HUES6 (cell line): ENCODE data around the gene GLIPR1L1.

Source experiments
- H3K27ac ChIP-seq: 2 replicates; pipeline ENCODE4 v1.7.0; 2013; ENCODE audit warnings: low read depth, mild to moderate bottlenecking, low read length, inconsistent platforms
- H3K27me3 ChIP-seq: 2 replicates; pipeline ENCODE4 v1.6.1; 2013; ENCODE audit warnings: low read length; ENCODE audit not compliant: control insufficient read depth, insufficient read depth
- H3K36me3 ChIP-seq: 2 replicates; pipeline ENCODE4 v1.6.1; 2013; ENCODE audit warnings: low read length; ENCODE audit not compliant: control insufficient read depth, insufficient read depth
- H3K4me1 ChIP-seq: 2 replicates; pipeline ENCODE4 v1.6.1; 2013; ENCODE audit warnings: low read length; ENCODE audit not compliant: control insufficient read depth, insufficient read depth
- H3K4me3 ChIP-seq: 2 replicates; pipeline ENCODE4 v1.5.1; 2013; ENCODE audit warnings: low read depth, low read length
- H3K9ac ChIP-seq: one replicate; pipeline ENCODE4 v1.6.1; 2013; ENCODE audit warnings: mild to moderate bottlenecking, low read length
- H3K9me3 ChIP-seq: 2 replicates; pipeline ENCODE4 v1.6.1; 2013; ENCODE audit warnings: low read depth, low read length; ENCODE audit not compliant: control insufficient read depth, insufficient read depth

GLIPR1L1 gene, protein sequence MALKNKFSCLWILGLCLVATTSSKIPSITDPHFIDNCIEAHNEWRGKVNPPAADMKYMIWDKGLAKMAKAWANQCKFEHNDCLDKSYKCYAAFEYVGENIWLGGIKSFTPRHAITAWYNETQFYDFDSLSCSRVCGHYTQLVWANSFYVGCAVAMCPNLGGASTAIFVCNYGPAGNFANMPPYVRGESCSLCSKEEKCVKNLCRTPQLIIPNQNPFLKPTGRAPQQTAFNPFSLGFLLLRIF

DNA sequence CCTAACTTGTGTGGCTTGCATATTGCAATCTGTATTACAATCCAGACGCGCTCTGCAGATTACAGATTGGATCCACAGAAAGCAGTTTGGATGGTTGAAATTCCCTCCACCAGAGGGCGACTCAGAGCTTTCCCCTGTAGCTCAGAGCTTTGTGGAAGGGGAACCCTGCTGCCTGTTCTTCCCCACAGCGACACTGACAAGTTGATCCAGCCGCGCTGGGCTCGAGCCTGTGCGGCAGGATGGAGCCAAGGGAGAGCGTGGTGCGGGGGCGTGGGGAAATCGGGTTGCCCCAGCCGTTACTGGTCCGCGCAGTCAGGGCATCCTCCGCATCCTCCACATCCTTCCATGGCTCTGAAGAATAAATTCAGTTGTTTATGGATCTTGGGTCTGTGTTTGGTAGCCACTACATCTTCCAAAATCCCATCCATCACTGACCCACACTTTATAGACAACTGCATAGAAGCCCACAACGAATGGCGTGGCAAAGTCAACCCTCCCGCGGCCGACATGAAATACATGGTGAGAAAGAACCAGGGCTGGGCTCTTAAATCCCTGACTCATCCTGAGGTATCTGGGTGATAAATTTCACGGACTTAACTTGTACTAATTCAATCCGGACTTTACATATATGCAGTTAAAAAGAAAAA lies at the start of gene GLIPR1L1:
GLIPR1L1 (plus strand) TSS at position 287 of the 647 bp plus-strand sequence; CDS start at position 346, 59 bp downstream.
- H3K4me3 ChIP-seq: peak within 1 kb of the TSS; percentile 68
- no peaks in the 10 kb centered on the region for H3K9me3 ChIP-seq
- H3K27ac ChIP-seq: no peak within 1 kb of the TSS

DNA sequence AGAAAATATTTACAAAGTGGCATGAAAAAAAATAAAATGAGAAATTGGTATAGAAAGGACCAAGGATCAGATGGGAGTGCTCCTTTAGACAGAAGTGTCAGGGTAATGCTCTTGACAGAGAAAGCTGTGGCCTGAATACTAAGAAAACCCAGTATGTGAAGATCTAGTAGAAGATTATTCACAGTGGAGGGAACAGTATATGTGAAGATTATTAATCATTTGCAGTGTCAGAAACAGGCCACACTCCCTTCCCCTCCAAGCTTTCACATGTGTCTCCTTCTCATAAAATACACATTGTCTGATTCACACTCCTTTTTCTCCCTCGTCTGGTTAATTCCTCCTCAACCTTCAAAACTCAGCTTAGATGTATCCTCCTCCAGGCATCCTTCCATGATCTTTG lies 45.6 kb upstream of the GLIPR1L1 start:
- Histone ChIP-seq H3K4me1 (no peaks in the 10 kb centered on the region; the same call in 1 of the 2 replicates), H3K4me3 (no peak overlapping the region), H3K9me3 (no peaks in the 10 kb centered on the region), H3K36me3 (no peaks in the 10 kb centered on the region), H3K27ac (no peak overlapping the region), H3K9ac (no peak overlapping the region), H3K27me3 (no peaks in the 10 kb centered on the region)

More for the DNA sequence above, at the start of gene GLIPR1L1:
- no peaks in the 10 kb centered on the region for H3K27me3 ChIP-seq
- H3K9ac ChIP-seq: peak within 1 kb of the TSS; percentile 3
- peaks cover 9% of the 10 kb centered on the region; the same call in 1 of the 2 replicates for H3K4me1 ChIP-seq
- no peaks in the 10 kb centered on the region for H3K36me3 ChIP-seq

DNA sequence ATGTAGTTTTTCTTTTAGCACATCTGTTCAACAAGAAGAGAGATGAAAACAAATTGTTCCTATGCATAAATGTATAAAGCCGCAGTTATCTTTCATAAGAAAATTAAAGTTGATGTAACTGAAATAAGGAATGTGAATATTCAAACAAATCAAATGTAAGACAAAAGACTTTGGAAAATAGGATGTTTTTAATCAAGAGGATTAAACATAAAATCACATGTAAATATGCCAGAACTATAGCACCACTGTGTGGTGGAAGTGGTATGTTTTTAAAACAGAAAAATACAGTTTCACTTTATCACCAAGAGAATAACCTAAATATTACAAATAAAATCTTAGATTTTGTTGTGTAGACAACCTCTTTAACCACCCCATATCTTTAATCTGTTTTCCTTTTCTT lies 44.7 kb upstream of the GLIPR1L1 start:
- Histone ChIP-seq H3K9me3 (no peaks in the 10 kb centered on the region), H3K4me1 (peaks cover 8% of the 10 kb centered on the region), H3K27ac (no peak overlapping the region), H3K9ac (no peak overlapping the region), H3K4me3 (no peak overlapping the region), H3K36me3 (no peaks in the 10 kb centered on the region), H3K27me3 (no peaks in the 10 kb centered on the region)

DNA sequence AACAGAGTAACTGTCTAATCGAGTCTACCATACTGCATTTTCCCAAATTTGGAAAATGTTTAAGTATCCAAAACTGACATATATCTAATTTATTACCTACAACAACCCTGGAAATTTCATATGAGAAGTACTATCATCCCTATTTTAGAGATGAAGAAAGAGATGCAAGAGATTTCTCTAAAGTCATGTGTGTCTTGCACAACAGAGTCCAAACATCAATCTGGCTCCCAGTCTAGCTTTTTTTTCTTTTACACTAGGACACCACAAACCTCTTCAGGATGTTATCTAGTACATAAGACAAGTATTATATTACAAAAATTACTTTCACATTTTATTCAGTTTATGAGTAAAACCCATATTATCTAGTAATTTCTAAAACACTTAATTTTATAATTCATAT lies 43.5 kb upstream of the GLIPR1L1 start:
- Histone ChIP-seq H3K4me1 (peaks cover 8% of the 10 kb centered on the region), H3K4me3 (no peak overlapping the region), H3K27me3 (no peaks in the 10 kb centered on the region), H3K9ac (no peak overlapping the region), H3K9me3 (no peaks in the 10 kb centered on the region), H3K27ac (no peak overlapping the region), H3K36me3 (no peaks in the 10 kb centered on the region)

DNA sequence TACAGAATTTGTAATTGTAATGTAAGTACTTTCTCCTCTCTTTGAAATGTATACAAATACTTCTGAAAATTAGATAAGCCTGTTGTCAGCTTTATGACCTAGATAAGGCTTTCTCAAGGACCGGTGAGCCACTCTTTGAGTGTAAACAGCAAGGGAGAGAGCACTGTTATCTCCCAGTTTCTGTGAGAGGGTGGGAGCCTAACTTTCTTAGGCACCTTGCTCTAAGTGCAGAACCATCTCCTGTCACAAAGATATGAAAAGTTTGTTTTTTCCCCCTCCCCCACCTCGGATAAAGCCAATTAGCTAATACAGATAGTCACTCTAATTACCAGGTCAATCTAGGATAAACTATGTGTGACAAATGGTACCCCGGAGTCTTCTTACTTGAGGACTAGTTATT lies 40.1 kb upstream of the GLIPR1L1 start:
- H3K27ac ChIP-seq: no peak overlapping the region
- H3K27me3 ChIP-seq: no peaks in the 10 kb centered on the region
- H3K36me3 ChIP-seq: no peaks in the 10 kb centered on the region
- no peaks in the 10 kb centered on the region for H3K9me3 ChIP-seq
- peaks cover 8% of the 10 kb centered on the region for H3K4me1 ChIP-seq
- no peak overlapping the region for H3K9ac ChIP-seq
- H3K4me3 ChIP-seq: no peak overlapping the region

DNA sequence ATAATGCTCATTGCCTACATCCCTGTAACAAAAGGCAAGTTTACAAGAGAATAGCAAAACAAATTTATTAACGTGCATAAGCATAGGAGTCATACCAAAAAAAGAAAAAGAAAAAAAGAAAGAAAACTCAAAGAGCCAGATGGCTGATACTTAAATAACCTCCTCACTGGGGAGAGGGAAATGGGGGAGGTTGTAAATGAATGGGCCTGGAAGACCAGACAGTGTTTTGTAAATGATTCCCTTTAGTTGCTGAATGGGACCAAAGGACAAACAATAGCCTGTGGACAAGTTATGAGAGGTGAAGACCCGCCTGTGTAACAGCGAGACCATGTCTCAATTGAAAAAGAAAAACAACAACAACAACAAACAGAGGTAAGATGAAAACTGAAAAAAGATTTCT lies 39.7 kb upstream of the GLIPR1L1 start:
- Histone ChIP-seq H3K27me3 (no peaks in the 10 kb centered on the region), H3K9ac (no peak overlapping the region), H3K4me1 (peaks cover 8% of the 10 kb centered on the region), H3K9me3 (no peaks in the 10 kb centered on the region), H3K4me3 (no peak overlapping the region), H3K36me3 (no peaks in the 10 kb centered on the region), H3K27ac (no peak overlapping the region)

DNA sequence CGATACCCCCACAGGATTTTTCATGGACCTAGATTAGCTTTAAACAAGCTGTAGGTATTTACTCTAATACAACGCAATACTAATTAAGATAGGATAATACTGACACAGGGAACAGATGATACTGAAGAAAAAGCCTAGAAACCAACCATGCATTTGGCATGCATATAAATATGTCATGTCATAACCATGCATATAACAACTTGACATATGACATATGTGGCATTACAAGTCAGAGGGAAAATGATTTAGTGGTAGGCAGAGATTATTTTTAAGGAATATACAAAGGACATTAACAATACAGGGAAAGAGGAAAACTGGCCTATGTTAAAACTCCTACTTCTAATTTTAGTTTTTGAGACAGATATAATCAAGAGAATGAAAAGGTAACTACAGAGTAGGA lies 32.2 kb upstream of the GLIPR1L1 start:
- Histone ChIP-seq H3K9me3 (no peaks in the 10 kb centered on the region), H3K27me3 (no peaks in the 10 kb centered on the region), H3K4me1 (no peaks in the 10 kb centered on the region), H3K36me3 (no peaks in the 10 kb centered on the region), H3K27ac (no peak overlapping the region), H3K4me3 (no peak overlapping the region), H3K9ac (no peak overlapping the region)

DNA sequence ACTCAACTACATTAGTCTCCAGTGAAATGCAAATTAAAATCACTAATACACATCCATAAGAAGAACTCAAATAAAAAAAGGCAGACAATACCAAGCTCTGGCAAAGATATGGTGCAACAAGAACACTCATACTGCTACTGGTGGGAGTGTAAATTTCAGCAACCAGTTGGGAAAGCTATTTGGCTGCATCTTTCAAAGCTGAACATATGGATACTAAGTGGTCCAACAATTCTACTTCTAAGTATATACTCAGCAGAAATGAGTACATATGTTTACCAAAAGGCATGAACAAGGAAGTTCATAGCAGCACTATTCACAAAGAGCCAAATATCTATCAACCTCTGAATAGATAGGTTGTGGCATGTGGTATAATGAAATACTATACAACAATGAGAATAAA lies 31.7 kb upstream of the GLIPR1L1 start:
- Histone ChIP-seq H3K27me3 (no peaks in the 10 kb centered on the region), H3K9me3 (no peaks in the 10 kb centered on the region), H3K36me3 (no peaks in the 10 kb centered on the region), H3K27ac (no peak overlapping the region), H3K9ac (no peak overlapping the region), H3K4me1 (no peaks in the 10 kb centered on the region), H3K4me3 (no peak overlapping the region)

DNA sequence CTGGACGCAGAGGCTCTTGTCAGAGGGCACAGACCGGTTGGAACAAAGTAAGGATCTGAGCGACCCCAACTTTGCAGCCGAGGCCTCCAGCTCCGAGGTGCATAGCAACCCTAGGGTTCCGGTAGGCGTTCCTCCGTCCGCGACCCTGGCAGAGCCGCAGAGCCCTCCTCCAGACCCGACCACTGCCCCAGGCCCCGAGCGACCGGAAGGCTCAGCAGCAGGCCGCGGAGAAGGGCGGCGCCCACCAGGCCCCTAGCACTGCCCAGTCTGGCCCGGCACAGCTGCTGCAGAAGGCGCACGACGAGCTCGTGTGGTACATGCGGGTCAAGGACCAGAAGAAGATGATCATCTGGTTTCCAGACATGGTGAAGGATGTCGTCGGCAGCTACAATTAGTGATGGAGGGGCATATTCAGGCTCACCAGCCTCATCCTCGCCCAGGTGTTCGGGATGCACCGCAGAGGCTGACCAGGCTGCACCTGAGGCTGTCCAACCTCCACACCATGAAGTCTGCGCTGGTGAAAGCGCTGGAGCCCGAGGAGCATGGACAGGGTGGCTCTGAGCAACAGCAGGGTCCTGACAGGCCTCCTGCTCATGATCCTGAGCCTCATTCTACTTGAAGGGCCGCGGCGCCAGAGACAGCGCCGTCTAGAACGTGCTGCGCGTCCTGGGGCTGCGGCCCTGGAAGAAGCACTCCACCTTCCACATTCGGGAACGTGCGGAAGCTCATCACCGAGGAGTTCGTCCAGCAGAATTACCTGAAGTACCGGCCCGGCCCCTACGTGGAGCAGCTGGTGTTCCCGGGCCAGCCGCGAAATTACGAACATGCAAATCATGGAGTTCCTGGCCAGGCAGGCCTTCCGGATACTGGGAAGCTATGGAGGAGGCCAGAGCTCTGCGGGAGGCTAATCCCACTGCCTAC lies 28.8 kb upstream of the GLIPR1L1 start:
- no peaks in the 10 kb centered on the region for H3K4me1 ChIP-seq
- no peak overlapping the region for H3K27ac ChIP-seq
- H3K36me3 ChIP-seq: no peaks in the 10 kb centered on the region
- H3K9me3 ChIP-seq: no peaks in the 10 kb centered on the region
- no peak overlapping the region for H3K4me3 ChIP-seq
- no peaks in the 10 kb centered on the region for H3K27me3 ChIP-seq
- no peak overlapping the region for H3K9ac ChIP-seq

DNA sequence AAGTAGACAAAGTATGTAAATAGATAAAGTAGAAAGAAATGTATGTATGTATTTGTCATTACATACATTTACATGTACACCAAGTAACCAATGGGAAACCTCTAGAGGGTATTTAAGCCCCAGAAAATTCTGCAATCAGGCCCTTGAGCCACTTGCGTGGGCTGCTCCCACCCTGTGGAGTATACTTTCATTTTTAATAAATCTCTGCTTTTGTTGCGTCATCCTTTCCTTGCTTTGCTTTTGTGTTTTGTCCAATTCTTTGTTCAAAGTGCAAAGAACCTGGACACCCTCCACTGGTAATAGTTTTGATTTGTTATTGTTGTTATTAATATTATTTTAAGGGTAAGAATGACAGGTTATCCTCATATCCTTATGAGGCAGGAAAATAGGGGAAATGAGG lies 26.2 kb upstream of the GLIPR1L1 start:
- no peaks in the 10 kb centered on the region for H3K4me1 ChIP-seq
- H3K36me3 ChIP-seq: no peaks in the 10 kb centered on the region

DNA sequence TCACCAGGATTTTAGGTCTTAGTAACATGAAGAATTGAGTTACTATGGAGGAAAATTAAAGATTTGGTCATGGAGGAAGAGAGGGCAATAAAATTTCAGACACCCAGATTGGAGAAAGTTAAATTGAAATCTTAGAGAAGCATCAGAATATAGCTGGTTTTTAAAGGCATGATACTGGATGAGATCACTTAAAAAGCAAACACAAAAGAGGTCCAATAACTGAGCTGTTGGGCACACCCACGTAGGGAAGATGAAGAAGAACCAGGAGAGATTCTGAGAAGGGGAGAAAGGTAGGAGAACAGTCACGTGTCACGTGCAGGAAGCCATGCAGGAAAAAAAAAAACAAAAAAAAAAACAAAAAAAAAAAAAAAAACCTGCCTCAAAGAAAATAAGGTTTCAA lies 23.1 kb upstream of the GLIPR1L1 start:
- Histone ChIP-seq H3K27me3 (no peaks in the 10 kb centered on the region), H3K9me3 (no peaks in the 10 kb centered on the region), H3K4me3 (no peak overlapping the region), H3K9ac (no peak overlapping the region), H3K36me3 (no peaks in the 10 kb centered on the region), H3K4me1 (peaks cover 4% of the 10 kb centered on the region; the same call in 1 of the 2 replicates), H3K27ac (no peak overlapping the region)

More for the DNA sequence above, 26.2 kb upstream of the GLIPR1L1 start:
- H3K27me3 ChIP-seq: no peaks in the 10 kb centered on the region
- H3K9ac ChIP-seq: no peak overlapping the region
- H3K4me3 ChIP-seq: no peak overlapping the region
- H3K9me3 ChIP-seq: no peaks in the 10 kb centered on the region
- no peak overlapping the region for H3K27ac ChIP-seq
